Brain pericyte (primary cell): ENCODE measurements around the gene ASB12.

Source experiments
- DNase-seq: peaks from one replicate; pipeline ENCODE4 v3.0.0-alpha.2; 2012; ENCODE audit warnings: low read depth, low spot score

ASB12 gene

GRCh38 chrX:64186974-64187761, 43.2 kb downstream of the ASB12 start:
- no peak for DNase-seq

GRCh38 chrX:64184396-64184795, 46.0 kb downstream of the ASB12 start:
- DNase-seq = no peak

- no peak for DNase-seq
These were observed 48.2 kb downstream of the ASB12 start for GRCh38 chrX:64182208-64182607.

GRCh38 chrX:64176876-64177275, 53.5 kb downstream of the ASB12 start:
- no peak for DNase-seq
